Stimulated activated CD8-positive, alpha-beta memory T cell treated with anti-CD3 and anti-CD28 coated beads, Interleukin-12 subunit alpha, Interleukin-12 subunit beta, amount 100 ng/mL, for 24 hours (primary cell): ENCODE data around the gene MYH14.

Experiments
- DNase-seq: peaks from one replicate; pipeline ENCODE4 v3.0.0-alpha.2; 2020; ENCODE audit errors: extremely low read depth

The MYH14 gene

DNA sequence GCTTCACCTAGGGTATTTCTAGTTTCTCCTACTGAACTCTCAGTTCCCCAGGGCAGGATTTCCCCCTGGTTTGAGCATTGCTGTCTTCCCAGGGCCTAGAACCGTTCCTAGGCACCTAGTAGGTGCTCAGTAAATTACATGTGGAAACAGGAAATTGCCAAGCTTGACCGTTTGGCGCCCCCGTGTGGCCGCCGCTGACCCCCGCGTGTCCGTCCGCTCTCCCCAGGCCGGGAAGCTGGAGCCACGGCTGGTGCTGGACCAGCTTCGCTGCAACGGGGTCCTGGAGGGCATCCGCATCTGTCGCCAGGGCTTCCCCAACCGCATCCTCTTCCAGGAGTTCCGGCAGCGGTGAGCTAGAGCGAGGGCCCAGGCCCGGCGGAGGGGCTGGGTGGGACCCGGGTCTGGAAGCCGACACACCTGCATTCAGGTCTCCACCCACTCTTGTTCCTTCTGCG is 55.5 kb downstream of the MYH14 start:
- DNase-seq: no peak

DNA sequence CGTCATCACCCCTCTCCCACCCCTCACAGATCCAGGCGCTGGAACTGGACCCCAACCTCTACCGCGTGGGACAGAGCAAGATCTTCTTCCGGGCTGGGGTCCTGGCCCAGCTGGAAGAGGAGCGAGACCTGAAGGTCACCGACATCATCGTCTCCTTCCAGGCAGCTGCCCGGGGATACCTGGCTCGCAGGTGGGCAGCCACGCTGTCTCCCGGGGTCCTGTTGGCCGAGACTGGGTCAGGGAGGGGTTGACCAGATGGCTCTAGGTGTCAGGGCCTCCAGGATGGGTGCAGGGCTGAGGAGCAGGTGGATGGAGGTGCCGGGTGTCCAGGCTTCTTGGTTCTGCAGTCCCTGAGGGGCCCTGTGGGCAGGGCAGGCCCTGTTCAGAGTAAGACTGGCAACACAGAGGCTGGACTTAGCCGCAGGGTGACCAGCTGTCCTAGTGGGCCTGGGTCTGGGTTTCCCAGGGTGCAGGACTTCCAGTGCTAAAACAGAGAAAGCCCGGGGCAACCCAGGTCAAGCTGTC is 58.1 kb downstream of the MYH14 start:
- DNase-seq: no peak

DNA sequence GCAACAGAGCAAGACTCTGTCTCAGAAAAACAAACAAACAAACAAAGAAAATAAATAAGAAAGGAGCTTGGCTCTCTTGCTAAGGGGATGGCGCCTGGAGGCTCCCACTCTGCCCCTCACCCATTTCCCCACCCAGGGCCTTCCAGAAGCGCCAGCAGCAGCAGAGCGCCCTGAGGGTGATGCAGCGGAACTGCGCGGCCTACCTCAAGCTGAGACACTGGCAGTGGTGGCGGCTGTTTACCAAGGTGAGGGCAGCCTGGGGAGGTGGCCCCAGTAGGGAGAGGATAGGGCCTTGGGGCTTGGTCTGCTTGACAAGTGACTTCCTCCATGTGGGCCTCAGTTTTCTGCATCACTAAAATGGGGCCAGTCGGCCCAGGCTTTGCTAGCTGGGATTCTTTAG is 59.8 kb downstream of the MYH14 start:
- DNase-seq: no peak

DNA sequence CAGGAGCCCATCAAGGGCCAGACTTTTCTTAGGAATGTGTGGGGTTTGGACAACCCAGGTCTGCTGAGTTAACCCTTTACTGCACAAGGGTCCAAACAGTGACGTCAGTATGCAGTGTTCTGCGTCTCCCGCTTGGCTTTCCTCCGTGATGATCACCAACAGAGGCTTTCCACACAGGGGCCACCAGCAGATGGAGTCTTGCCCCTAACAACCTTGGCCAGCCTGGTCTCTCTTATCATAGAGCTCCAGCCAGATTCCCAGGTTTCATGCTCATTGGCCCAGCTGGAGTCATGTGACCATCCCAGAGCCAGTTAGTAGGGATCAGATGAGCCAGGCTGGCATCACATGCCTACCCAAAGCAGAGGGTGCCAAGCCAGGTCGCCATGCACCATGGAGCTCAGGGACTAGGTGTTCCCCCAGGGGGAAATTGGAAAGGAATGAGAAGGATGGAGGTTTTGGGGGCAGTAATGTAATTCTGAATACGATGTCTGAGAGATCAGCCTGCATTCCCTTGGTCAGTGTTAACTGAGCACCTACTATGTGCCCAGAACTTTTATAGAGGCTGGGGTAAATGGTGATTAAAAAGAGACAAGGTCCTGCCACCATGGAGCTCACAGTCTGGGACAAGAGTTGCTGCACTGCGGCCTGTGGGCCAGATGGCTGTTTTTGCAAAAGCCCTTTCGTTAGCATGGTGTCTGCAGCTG is 61.2 kb downstream of the MYH14 start:
- DNase-seq: no peak

DNA sequence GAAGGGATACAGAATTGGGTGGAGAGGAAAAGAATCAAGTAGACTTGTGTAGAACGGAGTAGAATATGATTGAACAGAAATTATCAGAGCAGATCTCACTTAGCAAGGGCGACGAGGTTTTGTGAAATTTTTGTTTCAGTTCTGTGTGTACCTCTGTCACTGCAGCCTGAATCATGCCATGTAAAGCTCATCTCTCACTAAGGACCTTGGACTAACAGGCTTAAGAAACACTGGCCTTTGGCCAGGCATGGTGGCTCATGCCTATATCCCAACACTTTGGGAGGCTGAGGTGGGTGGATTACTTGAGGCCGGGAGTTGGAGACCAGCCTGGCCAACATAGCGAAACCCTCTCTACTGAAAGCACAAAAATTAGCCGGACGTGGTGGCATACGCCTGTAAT is 62.6 kb downstream of the MYH14 start:
- DNase-seq: no peak

DNA sequence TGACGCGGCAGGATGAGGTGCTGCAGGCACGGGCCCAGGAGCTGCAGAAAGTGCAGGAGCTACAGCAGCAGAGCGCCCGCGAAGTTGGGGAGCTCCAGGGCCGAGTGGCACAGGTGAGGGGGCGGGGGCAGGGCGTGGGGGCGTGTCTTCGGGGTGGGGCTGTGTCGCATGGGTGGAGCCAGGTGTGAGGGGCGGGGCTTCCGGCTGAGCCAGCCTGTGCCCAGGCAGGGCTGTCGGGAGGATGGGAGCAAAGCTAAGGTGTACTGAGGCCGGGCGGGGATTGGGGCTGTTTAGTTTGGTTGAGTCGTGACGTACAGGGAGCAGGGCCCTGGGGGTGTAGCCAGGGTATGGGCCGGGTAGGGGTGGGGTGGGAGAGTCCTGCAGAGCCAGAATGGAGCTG is 63.5 kb downstream of the MYH14 start:
- DNase-seq: no peak

DNA sequence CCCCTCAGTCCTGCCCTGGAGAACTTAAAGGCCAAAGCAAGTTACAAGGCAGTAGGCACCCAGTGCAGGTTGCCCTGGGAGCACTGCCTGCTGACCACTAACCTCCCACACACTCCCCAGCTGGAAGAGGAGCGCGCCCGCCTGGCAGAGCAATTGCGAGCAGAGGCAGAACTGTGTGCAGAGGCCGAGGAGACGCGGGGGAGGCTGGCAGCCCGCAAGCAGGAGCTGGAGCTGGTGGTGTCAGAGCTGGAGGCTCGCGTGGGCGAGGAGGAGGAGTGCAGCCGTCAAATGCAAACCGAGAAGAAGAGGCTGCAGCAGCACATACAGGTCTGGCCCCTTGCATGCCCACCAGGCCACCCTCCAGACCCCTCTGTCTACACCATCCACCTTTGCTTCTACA is 64.6 kb downstream of the MYH14 start:
- no peak for DNase-seq

DNA sequence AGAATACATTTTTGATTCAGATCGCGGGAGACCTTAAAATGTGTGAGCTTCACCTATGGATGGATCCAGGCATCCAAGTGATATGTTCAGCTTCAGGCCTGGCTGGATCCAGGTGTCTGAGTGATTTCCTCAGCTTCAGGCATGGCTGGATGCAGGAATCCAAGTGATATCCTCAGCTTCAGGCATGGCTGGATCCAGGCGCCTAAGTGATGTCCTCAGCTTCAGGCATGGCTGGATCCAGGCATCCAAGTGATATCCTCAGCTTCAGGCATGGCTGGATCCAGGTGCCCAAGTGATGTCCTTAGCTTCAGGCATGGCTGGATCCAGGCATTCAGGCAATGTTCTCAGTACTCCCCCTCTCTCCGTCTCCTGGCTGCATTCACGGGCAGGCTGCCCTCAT is 65.1 kb downstream of the MYH14 start:
- no peak for DNase-seq

DNA sequence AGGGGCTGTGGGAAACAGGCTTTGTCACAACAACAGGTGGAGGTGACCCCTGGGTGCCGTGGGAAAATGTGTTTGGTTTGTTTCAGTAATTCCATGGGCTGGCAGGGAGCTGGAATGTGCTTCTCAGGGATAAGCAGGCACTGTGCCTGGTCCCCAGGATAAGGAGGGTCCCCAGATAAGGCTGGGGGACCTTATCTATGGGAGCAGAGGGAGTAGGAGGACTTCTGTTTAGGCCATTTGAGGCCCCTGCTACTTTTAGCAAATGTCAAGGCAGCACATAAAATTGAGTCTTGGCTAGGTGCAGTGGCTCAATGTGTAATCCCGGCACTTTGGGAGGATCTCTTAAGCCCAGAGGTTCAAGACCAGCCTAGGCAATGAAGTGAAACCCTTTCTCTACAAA is 66.2 kb downstream of the MYH14 start:
- DNase-seq: no peak

DNA sequence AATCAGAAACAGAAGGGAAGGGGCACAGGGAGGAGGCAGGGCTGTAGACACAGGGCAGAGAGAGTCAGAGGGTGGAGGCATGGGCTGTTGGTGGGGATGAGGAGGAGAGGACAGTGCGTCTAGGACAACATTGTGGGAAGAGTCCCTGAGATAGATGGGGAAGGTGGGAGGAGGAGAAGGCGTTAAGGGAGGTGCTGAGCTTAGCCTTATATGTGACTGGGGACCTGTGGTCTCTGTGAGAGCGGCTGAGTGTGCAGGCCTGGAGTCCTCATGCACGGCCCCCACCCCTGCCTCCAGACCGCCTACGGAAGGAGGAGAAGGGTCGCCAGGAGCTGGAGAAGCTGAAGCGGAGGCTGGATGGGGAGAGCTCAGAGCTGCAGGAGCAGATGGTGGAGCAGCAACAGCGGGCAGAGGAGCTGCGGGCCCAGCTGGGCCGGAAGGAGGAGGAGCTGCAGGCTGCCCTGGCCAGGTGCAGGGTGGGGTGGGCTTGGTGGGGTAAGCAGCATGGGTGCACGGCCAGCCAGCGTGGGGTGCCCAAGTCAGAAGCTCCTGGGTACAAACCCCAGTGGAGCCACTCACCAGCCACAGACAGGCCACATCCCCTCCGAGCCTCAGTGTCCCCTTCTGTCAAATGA is 69.0 kb downstream of the MYH14 start:
- no peak for DNase-seq

DNA sequence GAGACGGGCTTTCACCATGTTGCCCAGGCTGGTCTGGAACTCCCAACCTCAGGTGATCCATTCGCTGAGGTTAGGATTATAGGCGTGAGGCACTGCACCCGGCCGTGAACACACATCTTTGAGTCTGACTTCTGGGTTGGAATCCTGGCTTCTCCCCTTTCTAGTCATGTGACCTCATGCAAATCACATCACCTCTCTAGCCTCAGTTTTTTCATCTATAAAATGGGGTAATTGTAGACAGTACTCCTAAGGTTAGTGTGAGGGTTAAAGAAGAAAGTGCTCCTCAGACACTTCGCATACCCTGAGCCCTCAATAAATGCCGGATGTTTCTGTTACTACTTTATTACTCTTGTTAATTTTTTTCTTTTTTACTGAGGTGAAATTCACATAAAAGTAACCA is 70.4 kb downstream of the MYH14 start:
- DNase-seq: no peak

DNA sequence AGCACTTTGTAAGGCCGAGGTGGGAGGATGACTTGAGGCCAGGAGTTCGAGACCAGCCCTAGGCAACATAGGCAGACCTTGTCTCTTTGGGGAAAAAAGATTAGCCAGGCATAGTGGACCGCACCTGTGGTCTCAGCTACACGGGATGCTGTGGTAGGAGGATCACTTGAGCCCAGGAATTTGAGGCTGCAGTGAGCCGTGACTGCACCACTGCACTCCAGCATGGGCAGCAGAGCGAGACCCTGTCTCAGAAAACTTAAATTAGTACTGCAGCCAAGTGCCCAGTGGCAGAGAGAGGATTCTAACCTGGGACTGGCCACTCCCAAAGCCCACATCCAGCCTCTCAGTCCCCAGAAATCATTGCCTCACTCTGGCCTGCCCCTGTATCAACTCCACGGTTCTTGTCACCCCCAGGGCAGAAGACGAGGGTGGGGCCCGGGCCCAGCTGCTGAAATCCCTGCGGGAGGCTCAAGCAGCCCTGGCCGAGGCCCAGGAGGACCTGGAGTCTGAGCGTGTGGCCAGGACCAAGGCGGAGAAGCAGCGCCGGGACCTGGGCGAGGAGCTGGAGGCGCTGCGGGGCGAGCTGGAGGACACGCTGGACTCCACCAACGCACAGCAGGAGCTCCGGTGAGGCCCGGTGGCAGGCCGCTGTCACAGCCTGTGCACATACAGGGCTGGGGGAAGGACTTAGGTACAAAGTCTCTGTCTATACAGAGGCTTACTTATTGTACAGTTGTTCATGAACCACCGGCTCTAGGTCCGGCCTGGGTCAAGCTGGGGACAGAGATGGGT is 72.4 kb downstream of the MYH14 start:
- DNase-seq: no peak

DNA sequence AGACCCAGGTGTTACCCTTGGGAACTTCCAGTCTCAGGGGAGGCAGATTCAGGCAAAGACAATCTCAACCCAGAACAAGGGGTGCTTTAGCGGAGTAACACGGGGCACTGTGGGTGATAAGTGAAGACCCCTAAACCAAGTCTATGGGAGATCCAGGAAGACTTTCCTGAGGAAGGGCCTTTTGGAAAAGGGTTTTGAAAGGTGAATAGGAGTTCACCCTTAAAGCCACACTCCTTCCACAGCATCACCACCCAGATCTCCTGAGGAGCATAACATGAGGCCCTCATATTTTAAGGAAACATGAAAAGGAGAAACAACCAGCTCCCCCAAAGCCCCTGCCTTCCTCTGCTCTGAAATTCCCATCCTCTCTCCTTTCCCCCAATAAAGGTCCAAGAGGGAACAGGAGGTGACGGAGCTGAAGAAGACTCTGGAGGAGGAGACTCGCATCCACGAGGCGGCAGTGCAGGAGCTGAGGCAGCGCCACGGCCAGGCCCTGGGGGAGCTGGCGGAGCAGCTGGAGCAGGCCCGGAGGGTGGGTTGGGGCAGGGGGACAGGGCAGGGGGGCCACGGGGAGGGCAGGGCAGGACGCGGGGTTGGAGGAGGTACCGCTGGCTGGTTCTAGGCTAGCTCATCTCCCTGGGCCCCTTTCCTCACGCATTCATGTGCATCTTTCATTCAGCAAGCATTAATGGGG is 73.1 kb downstream of the MYH14 start:
- DNase-seq: no peak

DNA sequence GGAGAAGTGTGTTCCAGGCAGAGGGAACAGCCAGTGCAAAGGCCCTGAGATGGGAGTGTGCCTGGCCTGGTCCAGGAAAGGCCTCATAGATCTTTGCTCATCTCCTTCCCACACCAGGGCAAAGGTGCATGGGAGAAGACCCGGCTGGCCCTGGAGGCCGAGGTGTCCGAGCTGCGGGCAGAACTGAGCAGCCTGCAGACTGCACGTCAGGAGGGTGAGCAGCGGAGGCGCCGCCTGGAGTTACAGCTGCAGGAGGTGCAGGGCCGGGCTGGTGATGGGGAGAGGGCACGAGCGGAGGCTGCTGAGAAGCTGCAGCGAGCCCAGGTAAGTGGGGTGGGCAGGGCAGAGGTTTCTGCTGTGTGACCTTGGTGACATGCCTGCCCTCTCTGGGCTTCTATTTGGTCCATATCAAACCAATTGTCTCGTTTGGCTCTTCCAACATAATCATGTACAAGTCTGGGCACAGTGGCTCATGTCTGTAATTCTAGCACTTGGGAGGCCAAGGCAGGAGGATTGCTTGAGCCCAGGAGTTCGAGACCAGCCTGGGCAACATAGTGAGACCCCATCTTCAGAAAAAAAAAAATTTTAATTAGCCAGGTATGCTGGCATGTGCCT is 74.7 kb downstream of the MYH14 start:
- DNase-seq: no peak

DNA sequence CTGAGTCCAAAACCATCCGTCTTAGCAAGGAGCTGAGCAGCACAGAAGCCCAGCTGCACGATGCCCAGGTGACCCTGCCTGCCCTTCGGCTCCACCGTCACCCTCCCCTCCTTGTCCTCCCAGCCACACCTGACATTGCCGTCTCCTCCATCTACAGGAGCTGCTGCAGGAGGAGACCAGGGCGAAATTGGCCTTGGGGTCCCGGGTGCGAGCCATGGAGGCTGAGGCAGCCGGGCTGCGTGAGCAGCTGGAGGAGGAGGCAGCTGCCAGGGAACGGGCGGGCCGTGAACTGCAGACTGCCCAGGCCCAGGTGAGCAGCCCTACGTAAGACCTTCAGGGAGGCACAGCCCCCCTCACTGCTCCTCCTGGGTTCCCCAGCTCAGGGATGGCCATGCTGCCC is 76.7 kb downstream of the MYH14 start:
- no peak for DNase-seq

DNA sequence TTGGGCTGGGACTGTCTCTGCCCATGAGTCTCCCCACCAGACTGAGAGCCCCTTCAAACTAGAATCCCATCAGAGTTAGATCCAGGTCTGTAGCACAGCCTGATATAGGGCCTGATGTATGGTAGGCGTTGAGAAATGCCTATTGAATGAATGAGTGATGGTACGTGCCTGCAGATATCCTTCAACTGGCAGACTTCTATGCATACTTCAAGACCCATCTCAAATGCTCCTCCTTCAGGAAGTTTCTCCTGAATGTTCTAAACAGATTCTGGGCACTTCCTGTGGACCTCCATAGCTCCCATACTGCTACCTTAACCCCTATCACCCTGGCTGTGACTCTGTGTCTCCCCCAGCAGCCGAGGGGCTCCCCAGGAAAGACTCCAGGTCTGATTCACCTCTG is 77.6 kb downstream of the MYH14 start:
- DNase-seq: no peak

DNA sequence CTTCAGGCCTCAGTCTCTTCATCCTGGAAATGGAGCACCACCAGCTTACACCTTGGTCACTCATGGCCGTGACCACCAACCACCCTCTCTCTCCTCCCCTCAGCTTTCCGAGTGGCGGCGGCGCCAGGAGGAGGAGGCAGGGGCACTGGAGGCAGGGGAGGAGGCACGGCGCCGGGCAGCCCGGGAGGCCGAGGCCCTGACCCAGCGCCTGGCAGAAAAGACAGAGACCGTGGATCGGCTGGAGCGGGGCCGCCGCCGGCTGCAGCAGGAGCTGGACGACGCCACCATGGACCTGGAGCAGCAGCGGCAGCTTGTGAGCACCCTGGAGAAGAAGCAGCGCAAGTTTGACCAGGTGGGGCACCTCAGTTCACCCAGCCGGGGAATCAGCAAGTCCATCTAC is 78.1 kb downstream of the MYH14 start:
- no peak for DNase-seq

DNA sequence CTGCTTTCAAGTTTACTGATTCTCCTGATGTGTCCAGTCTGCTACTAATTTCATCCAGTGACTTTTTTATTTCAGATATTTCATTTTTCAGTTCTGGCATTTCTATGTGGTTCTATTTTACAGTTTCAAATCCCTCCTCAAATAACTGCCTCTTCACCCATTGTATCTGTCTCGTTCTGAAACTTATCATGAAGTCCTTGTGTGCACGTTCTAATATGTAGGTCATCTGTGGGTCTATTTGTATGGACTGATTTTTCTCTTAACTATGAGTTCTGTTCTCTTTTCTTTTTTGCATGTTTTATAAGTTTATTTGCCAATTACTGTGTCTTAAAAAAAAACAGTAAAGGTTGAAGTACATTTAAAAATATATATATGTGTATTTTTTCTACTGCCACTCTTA is 82.4 kb downstream of the MYH14 start:
- DNase-seq: no peak

DNA sequence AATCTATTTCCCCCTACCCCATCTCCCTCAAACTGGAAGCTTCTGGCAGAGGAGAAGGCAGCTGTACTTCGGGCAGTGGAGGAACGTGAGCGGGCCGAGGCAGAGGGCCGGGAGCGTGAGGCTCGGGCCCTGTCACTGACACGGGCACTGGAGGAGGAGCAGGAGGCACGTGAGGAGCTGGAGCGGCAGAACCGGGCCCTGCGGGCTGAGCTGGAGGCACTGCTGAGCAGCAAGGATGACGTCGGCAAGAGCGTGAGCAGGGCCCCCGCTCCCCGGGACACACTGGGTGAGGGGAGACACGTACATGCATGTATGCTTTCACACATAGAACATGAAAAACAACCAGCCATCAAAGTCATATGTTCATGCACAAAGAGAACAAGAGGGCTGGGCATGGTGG is 83.0 kb downstream of the MYH14 start:
- DNase-seq: no peak

DNA sequence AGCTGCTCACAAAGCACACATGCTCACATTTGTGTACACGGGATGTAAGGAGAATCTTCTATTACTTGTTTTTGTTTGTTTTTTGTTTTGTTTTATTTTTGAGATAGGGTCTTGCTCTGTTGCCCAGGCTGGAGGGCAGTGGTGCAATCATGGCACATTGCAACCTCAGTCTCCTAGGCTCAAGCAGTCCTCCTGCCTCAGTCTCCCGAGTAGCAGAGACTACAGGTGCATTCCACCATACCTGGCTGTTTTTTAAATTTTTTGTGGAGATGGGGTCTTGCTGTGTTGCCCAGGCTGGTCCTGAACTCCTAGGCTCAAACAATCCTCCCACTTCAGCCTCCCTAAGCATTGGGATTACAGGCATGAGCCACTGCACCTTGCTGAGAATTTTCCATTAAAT is 83.9 kb downstream of the MYH14 start:
- DNase-seq: no peak

DNA sequence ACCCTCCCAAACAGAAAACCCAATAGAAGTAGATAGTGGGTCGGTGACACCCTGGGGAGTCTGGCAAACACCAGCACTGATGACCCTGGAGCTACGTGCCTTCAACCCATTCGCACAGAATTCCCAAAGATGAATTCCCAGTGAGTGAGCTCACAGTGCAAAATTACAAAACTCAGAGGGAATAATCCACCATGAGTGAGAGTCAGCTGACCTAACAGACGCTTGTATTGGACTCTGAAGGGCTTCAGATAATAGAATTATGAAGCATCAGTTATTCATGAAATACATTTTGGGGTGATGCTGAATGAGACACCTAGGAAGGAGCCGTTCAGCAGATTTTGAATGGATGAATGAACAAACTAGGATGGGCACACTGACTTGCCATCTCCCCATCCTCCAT is 85.5 kb downstream of the MYH14 start:
- no peak for DNase-seq

DNA sequence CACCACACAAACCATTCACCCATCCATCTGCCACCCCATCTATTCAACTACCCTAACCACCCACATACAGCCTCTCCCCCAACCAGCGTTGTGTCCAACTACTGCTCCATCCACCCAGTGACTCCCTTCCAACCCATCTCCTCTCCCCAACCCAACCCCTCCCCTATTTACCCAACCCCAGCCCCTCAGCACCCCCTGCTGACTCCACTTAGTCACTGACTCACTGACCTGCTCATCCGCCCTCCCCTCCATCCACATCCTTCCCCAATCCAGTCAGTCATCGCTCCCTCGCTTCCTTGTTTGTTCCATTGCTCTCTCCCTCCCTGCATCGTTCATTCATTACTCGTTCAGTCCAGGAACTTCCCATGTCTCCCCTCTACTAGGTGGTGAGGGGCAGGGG is 86.6 kb downstream of the MYH14 start:
- DNase-seq: no peak
